B cell (primary cell): ENCODE results near the gene NUP214.

Experiments used
- CTCF ChIP-seq: fragments of 200-600 bp; IDR thresholded peaks from one replicate; pipeline ENCODE4 v1.8.0; 2022; ENCODE audit warnings: antibody characterized with exemption, mild to moderate bottlenecking
- EZH2 ChIP-seq: IDR thresholded peaks from 2 replicates; pipeline ENCODE4 v1.6.1; 2012; ENCODE audit warnings: borderline replicate concordance, low read depth, mild to moderate bottlenecking, moderate library complexity, low read length; ENCODE audit not compliant: insufficient read depth, poor library complexity, severe bottlenecking

- TF ChIP-seq CTCF (no peak), EZH2 (no peak)
Measured at GRCh38 chr9:131187957-131188356, 62.6 kb downstream of the NUP214 start.
